PFSK-1 (cell line): ENCODE data around the gene VWA5B1.

ENCODE experiments used
- FOXP2 ChIP-seq: optimal IDR thresholded peaks from 2 replicates; pipeline ENCODE3; 2011; ENCODE audit warnings: borderline replicate concordance, control low read depth, inconsistent platforms; ENCODE audit not compliant: insufficient read depth; ENCODE audit errors: extremely low read length, extremely low read depth
- POLR2AphosphoS5 ChIP-seq: IDR thresholded peaks from 2 replicates; pipeline ENCODE4 v1.6.1; 2012; ENCODE audit warnings: low read depth, mild to moderate bottlenecking, control low read depth, low read length, moderate library complexity
- SIN3A ChIP-seq: IDR thresholded peaks from 2 replicates; pipeline ENCODE4 v1.6.1; 2012; ENCODE audit warnings: mild to moderate bottlenecking, low read length, moderate library complexity, borderline replicate concordance; ENCODE audit not compliant: insufficient read depth
- TAF1 ChIP-seq: IDR thresholded peaks from 2 replicates; pipeline ENCODE4 v1.6.1; 2012; ENCODE audit warnings: low read length, control low read depth, borderline replicate concordance; ENCODE audit not compliant: insufficient read depth
- TF ChIP-seq, protein P1 (sequence below), 2 experiments: IDR thresholded peaks; 2 replicates each; pipeline versions ENCODE4 v1.6.1 to v1.8.0; 2011 to 2012; ENCODE audit warnings: low read depth in 2 of 2, low read length in 2 of 2, control low read depth in 1 of 2, inconsistent platforms in 1 of 2, mild to moderate bottlenecking in 1 of 2, moderate library complexity in 1 of 2; ENCODE audit not compliant: insufficient read depth in 1 of 2

DNA sequence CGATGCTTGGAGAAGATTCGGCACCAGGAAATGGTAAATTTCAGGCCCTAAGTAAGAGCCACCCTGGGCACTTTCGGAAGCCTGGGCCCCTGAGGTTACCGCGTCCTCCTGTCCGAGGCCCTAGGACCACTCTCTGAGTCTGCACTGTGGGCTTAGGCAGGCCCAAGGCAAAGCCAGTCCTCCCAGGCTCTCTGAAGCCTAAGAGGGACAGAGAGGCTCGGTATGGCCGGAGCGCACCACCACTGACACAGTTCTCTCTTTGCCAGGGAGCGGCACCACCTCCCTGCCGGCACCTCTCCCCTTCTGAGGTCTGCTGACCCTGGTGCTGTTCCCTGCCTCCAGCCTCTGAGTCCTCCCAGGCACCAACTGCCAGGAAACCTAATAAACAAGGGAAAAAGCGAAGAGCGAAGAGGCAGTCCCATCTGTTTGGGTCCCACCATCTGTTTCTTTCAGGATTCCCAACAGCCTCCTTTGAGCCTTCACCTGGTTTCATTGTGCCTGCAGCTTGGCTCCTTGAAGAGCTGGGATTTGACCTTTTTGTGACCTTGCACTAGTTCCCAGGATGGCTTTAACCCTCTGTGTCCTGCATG lies 57.7 kb downstream of the VWA5B1 start:
- TF ChIP-seq, protein P1, sequence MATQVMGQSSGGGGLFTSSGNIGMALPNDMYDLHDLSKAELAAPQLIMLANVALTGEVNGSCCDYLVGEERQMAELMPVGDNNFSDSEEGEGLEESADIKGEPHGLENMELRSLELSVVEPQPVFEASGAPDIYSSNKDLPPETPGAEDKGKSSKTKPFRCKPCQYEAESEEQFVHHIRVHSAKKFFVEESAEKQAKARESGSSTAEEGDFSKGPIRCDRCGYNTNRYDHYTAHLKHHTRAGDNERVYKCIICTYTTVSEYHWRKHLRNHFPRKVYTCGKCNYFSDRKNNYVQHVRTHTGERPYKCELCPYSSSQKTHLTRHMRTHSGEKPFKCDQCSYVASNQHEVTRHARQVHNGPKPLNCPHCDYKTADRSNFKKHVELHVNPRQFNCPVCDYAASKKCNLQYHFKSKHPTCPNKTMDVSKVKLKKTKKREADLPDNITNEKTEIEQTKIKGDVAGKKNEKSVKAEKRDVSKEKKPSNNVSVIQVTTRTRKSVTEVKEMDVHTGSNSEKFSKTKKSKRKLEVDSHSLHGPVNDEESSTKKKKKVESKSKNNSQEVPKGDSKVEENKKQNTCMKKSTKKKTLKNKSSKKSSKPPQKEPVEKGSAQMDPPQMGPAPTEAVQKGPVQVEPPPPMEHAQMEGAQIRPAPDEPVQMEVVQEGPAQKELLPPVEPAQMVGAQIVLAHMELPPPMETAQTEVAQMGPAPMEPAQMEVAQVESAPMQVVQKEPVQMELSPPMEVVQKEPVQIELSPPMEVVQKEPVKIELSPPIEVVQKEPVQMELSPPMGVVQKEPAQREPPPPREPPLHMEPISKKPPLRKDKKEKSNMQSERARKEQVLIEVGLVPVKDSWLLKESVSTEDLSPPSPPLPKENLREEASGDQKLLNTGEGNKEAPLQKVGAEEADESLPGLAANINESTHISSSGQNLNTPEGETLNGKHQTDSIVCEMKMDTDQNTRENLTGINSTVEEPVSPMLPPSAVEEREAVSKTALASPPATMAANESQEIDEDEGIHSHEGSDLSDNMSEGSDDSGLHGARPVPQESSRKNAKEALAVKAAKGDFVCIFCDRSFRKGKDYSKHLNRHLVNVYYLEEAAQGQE (IDR thresholded peaks at IDR 0.05; ENCODE audit: insufficient read depth in 1 of 2, low read depth in 2 of 2, low read length in 2 of 2): no peak
- TF ChIP-seq SIN3A (no peak), FOXP2 (no peak), TAF1 (no peak), POLR2AphosphoS5 (no peak)
